Glutamatergic neuron (in vitro differentiated cells): ENCODE results near the gene TULP1. TPM values are rescaled to one million over a fixed set of nuclear protein-coding genes. Genes with fewer than 3 reads are reported as not detected.

ENCODE experiments used
- DNase-seq: peaks from one replicate; pipeline ENCODE4 v3.0.0; 2022
- H3K27ac Mint-ChIP-seq: one replicate; pipeline ENCODE4 v1.8.0; 2020; ENCODE audit warnings: mild to moderate bottlenecking, mixed read lengths, inconsistent platforms; ENCODE audit not compliant: unreplicated experiment
- H3K27me3 Mint-ChIP-seq: one replicate; pipeline ENCODE4 v1.8.0; 2020; ENCODE audit warnings: mild to moderate bottlenecking, moderate library complexity, mixed read lengths, inconsistent platforms; ENCODE audit not compliant: unreplicated experiment
- H3K36me3 Mint-ChIP-seq: one replicate; pipeline ENCODE4 v1.8.0; 2020; ENCODE audit warnings: mild to moderate bottlenecking, mixed read lengths, inconsistent platforms; ENCODE audit not compliant: unreplicated experiment
- H3K4me1 Mint-ChIP-seq: one replicate; pipeline ENCODE4 v1.8.0; 2020; ENCODE audit warnings: mild to moderate bottlenecking, low read depth, mixed read lengths, inconsistent platforms; ENCODE audit not compliant: unreplicated experiment
- H3K4me3 Mint-ChIP-seq: one replicate; pipeline ENCODE4 v1.8.0; 2020; ENCODE audit warnings: mild to moderate bottlenecking, mixed read lengths, inconsistent platforms; ENCODE audit not compliant: unreplicated experiment
- H3K9me3 Mint-ChIP-seq: one replicate; pipeline ENCODE4 v1.8.0; 2020; ENCODE audit warnings: mild to moderate bottlenecking, moderate library complexity, mixed read lengths, inconsistent platforms; ENCODE audit not compliant: unreplicated experiment
- total RNA-seq: library from RNA; stranded (reverse); fragmentation: NEBNext Ultra II Directional; extraction: Animal tissue kit (Norgen Biotek cat#: 25700); gene quantifications from one replicate; pipeline ENCODE4 v1.2.1, GENCODE V29; 2021; ENCODE audit not compliant: unreplicated experiment
- TF ChIP-seq, protein P1 (sequence below): fragments of 200-600 bp; sonication (generic); IDR thresholded peaks from one replicate; pipeline ENCODE4 v1.5.0; 2021; ENCODE audit not compliant: partially characterized antibody, unreplicated experiment

Gene TULP1
- total RNA-seq, 1 donor from 2014 or later = not detected

DNA sequence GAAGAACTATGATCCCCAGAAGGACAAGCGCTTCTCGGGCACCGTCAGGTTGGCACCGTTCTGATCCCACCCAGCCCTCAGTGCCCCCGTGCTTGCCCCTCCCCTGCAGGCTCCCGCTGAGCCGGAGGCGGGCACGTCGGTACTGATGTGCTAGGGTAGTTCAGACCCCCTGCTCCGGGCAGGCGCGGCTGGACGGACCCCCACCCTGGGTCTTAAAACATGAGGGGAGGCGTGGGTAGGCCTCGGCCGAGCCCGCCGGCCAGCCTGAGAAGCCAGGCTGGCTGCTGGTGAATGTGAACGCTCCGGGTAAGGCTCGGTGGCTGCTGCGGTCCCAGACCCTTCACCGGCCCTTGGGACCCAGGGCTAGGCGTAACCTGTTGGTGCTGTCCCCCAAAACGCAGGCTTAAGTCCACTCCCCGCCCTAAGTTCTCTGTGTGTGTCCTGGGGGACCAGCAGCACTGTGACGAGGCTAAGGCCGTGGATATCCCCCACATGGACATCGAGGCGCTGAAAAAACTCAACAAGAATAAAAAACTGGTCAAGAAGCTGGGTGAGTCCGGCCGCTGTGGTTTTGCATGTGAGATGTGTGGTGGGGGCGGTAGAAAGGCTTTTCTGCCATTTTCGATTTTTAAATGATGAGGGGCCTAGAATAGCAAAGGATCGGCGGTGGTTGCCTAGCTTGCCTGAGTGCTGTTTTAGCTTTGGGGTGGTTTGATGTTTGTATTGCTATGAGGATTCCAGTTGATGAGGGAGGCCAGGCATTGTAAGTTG, 43.5 kb downstream of the TULP1 start:
- Mint-ChIP-seq H3K27me3 (peaks cover 14% of the 10 kb centered on the region), H3K9me3 (peaks cover 11% of the 10 kb centered on the region), H3K36me3 (no peaks in the 10 kb centered on the region), H3K4me1 (peaks cover 17% of the 10 kb centered on the region), H3K4me3 (peak overlapping the region; percentile 97), H3K27ac (peak overlapping the region; percentile 91)
- TF ChIP-seq, protein P1, sequence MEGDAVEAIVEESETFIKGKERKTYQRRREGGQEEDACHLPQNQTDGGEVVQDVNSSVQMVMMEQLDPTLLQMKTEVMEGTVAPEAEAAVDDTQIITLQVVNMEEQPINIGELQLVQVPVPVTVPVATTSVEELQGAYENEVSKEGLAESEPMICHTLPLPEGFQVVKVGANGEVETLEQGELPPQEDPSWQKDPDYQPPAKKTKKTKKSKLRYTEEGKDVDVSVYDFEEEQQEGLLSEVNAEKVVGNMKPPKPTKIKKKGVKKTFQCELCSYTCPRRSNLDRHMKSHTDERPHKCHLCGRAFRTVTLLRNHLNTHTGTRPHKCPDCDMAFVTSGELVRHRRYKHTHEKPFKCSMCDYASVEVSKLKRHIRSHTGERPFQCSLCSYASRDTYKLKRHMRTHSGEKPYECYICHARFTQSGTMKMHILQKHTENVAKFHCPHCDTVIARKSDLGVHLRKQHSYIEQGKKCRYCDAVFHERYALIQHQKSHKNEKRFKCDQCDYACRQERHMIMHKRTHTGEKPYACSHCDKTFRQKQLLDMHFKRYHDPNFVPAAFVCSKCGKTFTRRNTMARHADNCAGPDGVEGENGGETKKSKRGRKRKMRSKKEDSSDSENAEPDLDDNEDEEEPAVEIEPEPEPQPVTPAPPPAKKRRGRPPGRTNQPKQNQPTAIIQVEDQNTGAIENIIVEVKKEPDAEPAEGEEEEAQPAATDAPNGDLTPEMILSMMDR = no peak
- no peak for DNase-seq

DNA sequence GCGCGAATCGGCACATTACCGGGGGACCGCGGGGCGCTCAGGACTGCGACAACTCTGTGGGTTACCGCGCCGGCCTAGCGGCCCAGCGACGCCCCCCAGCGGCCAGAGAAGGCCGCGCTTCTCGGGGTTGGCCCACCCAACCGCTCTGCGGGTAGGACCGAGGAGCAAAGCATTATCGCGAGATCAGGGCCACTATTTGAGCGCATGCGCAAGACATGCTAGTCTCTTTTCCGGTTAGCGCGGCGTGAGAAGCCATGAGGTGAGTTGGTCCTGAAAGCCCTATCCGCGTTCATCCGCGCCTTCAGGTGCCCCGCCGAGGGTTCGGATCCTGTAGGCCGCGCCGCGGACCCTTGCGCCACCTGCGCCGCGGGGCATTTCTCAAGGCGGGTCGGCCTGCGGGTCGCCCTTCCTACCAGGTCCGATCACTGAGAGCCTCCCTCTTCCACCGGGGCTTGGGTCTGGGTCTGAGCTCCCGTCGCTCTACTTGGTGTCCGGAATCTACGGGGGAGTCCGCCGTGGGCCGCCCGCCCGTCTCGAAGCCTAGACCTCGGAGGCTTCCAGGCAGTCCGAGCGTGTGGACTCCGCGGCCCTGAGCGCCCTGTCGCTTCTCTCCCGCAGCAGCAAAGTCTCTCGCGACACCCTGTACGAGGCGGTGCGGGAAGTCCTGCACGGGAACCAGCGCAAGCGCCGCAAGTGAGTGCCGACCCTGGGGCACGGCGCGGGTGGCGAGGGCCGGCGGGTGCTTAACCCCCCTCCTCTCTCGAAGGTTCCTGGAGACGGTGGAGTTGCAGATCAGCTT, 44.3 kb downstream of the TULP1 start, which contains the start of gene RPL10A:
RPL10A (plus strand) TSS at position 221 of the 799 bp plus-strand sequence; CDS start at position 255, 34 bp downstream.
- peak within 1 kb of the TSS; percentile 97 for H3K4me3 Mint-ChIP-seq
- H3K9me3 Mint-ChIP-seq = peaks cover 11% of the 10 kb centered on the region
- DNase-seq = peak; percentile 96
- peak within 1 kb of the TSS; percentile 93 for H3K27ac Mint-ChIP-seq
- H3K36me3 Mint-ChIP-seq = no peaks in the 10 kb centered on the region
- peaks cover 15% of the 10 kb centered on the region for H3K4me1 Mint-ChIP-seq
- TF ChIP-seq, protein P1 = peak; percentile 96
- peaks cover 17% of the 10 kb centered on the region for H3K27me3 Mint-ChIP-seq

DNA sequence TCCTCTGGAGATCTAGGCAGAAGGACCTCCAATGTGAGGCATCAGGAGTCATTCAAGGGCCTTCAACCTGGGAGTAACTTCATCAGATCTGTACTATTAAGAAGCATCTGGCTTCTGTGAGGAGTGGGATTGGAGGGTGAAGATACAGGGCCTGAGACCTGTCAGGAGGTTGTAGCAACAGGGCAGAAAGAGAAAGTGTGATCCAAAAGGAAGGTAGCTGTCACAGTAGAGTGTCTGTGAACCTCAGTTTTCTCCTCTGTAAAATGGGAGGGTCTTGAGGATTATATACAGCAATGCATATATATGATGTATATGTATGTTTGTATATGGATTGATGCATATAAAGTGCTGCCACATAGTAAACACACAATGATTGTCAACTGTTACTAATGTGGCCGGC, 47.0 kb downstream of the TULP1 start:
- no peak for DNase-seq
- Mint-ChIP-seq H3K27ac (no peak overlapping the region), H3K4me3 (no peak overlapping the region), H3K4me1 (peaks cover 16% of the 10 kb centered on the region), H3K27me3 (peaks cover 16% of the 10 kb centered on the region), H3K36me3 (no peaks in the 10 kb centered on the region), H3K9me3 (peaks cover 11% of the 10 kb centered on the region)
- TF ChIP-seq, protein P1 = no peak

DNA sequence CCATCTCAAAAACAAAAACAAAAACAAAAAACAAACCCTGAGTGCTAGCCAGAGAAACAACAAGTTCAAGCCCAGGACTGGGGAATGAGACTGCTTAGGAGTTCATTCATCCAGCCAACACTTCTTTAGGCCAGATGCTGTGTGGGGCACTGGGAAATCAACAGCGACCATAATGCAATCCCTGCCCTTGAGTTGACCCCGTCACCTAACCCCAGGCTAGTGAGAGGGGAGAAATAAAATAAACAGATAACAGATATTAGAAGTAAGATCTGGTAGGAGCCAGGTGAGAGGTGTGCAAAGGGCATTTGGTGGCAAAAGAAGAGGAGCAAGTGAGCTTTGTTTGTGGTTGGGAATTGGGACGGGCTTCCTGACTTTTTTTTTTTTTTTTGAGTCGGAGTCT, 49.4 kb downstream of the TULP1 start:
- H3K9me3 Mint-ChIP-seq = peaks cover 2% of the 10 kb centered on the region
- peaks cover 14% of the 10 kb centered on the region for H3K4me1 Mint-ChIP-seq
- TF ChIP-seq, protein P1 = no peak
- peaks cover 8% of the 10 kb centered on the region for H3K36me3 Mint-ChIP-seq
- H3K27me3 Mint-ChIP-seq = peaks cover 13% of the 10 kb centered on the region
- no peak for DNase-seq
- no peak overlapping the region for H3K4me3 Mint-ChIP-seq
- no peak overlapping the region for H3K27ac Mint-ChIP-seq
